ENCODE data around the gene C17orf75. TPM values are rescaled to one million over a fixed set of nuclear protein-coding genes. Genes with fewer than 3 reads are reported as not detected.

C17orf75 gene
- total RNA-seq, 2 experiments from 2014 or later: 30.8 to 32.7 TPM

DNA sequence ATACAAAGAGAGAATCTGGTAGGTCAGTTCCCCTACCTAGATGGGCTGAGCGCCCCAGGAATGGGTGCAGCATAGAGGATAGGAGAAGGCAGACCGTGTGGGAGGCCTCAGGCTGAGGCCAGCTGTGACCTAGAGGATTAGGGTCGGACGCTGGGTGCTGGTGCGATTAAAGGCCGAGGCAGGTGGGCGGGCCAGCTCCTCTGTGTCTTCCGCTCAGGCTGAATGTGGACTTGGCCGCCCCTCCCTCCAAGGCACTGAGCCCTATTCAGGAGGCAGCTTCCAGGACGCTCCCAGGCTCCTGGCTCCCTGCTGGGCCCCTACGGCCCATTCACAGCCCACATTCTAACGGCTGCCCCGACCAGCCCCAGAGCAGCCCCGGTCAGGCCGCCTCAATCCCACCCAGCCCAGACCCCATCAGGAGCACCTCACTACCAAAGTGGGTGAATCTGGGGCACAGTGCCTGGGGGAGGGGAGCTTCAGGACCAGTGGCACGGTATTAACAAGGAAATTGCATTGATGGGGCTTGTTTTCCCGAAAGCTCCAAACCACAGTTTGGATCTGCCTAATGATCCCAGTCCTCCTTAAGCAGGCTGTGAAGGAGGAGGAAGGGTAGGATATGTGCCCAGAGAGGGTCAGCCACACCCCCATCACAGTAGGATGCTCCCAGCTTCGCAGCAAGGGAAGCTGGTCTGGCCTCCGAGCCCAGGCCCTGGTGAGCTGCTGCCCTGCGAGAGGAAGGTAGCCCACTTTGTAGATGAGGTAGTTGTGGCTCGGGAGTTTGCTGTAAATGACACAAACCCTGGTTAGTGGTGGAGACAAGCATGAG is 61.9 kb downstream of the C17orf75 start:
- H3K9me3 Mint-ChIP-seq: no peaks in the 10 kb centered on the region
- H3K36me3 Mint-ChIP-seq (ENCODE audit: low read depth): no peaks in the 10 kb centered on the region
- H3K4me3 Mint-ChIP-seq: no peak overlapping the region
- H3K27ac Mint-ChIP-seq: no peak overlapping the region
- intact Hi-C loops (cut with micrococcal nuclease): no loop called here
- ChIA-PET POLR2A (no interaction called here), CTCF (interaction anchor here (1.2 kb wide), 1 partner anchor 27 kb away, joined by 3 read pairs; no protein-coding TSS in a partner anchor)
- TF ChIP-seq, protein P1, sequence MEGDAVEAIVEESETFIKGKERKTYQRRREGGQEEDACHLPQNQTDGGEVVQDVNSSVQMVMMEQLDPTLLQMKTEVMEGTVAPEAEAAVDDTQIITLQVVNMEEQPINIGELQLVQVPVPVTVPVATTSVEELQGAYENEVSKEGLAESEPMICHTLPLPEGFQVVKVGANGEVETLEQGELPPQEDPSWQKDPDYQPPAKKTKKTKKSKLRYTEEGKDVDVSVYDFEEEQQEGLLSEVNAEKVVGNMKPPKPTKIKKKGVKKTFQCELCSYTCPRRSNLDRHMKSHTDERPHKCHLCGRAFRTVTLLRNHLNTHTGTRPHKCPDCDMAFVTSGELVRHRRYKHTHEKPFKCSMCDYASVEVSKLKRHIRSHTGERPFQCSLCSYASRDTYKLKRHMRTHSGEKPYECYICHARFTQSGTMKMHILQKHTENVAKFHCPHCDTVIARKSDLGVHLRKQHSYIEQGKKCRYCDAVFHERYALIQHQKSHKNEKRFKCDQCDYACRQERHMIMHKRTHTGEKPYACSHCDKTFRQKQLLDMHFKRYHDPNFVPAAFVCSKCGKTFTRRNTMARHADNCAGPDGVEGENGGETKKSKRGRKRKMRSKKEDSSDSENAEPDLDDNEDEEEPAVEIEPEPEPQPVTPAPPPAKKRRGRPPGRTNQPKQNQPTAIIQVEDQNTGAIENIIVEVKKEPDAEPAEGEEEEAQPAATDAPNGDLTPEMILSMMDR (IDR thresholded peaks at IDR 0.05): no peak
- no peaks in the 10 kb centered on the region for H3K4me1 Mint-ChIP-seq (ENCODE audit: low read depth)
- no peak for ATAC-seq
- DNase-seq: no peak
- peaks cover 4% of the 10 kb centered on the region for H3K27me3 Mint-ChIP-seq

GRCh38 chr17:32278815-32279214 is 63.2 kb downstream of the C17orf75 start:
- ATAC-seq (no peak), DNase-seq (no peak)
- H3K36me3 Mint-ChIP-seq (ENCODE audit: low read depth): no peaks in the 10 kb centered on the region
- H3K4me3 Mint-ChIP-seq: no peak overlapping the region
- ChIA-PET POLR2A (no interaction called here), CTCF (interaction anchor here (0.6 kb wide), 1 partner anchor 911 kb away, joined by 3 read pairs; no protein-coding TSS in a partner anchor)
- no peaks in the 10 kb centered on the region for H3K4me1 Mint-ChIP-seq (ENCODE audit: low read depth)
- TF ChIP-seq, protein P1 (IDR thresholded peaks at IDR 0.05): no peak
- intact Hi-C loops (cut with micrococcal nuclease): no loop called here
- no peaks in the 10 kb centered on the region for H3K9me3 Mint-ChIP-seq
- peaks cover 11% of the 10 kb centered on the region for H3K27me3 Mint-ChIP-seq
- H3K27ac Mint-ChIP-seq: no peak overlapping the region

Small RNA genes within 50 kb of the gene (microRNA-seq; reads per million reads assigned to microRNA genes)
- not detected for gene MIR632 (ENCODE audit: borderline microRNAs expressed, borderline replicate concordance)

Other genes with a start within 250 kb of the C17orf75 start
- 10 to 100 TPM; 25.8 to 27.2 TPM for gene RHOT1, start 199.7 kb downstream of the C17orf75 start, total RNA-seq
- gene RHBDL3, start 76.3 kb downstream of the C17orf75 start, total RNA-seq: under 1 TPM in 1 of 2 experiments, not detected in 1; 0.11 TPM
- 100 to 1,000 TPM; 189 to 201 TPM for gene ZNF207, start 8.0 kb upstream of the C17orf75 start, total RNA-seq
- 100 to 1,000 TPM; 119 to 130 TPM for gene PSMD11, start 102.3 kb upstream of the C17orf75 start, total RNA-seq
- 10 to 100 TPM; 10.2 to 10.5 TPM for gene CDK5R1, start 144.8 kb upstream of the C17orf75 start, total RNA-seq